OCI-LY1 (cell line): Measurements from ENCODE around the gene LRRC14B.

Source experiments
- H2AFZ ChIP-seq: fragments of 200-600 bp; sonication (generic), shearing (Covaris generic); 2 replicates; pipeline ENCODE4 v1.6.0; 2014; ENCODE audit warnings: antibody characterized with exemption, mild to moderate bottlenecking, low read length
- H3F3A ChIP-seq: fragments of 200-600 bp; sonication (generic), shearing (Covaris generic); 2 replicates; pipeline ENCODE4 v1.6.0; 2014; ENCODE audit warnings: mild to moderate bottlenecking, antibody characterized with exemption, low read length, moderate library complexity; ENCODE audit not compliant: insufficient read depth
- H3K27ac ChIP-seq: fragments of 200-600 bp; sonication (generic); 2 replicates; pipeline ENCODE4 v1.5.1; 2014; ENCODE audit warnings: low read length, mixed run types, mild to moderate bottlenecking, low read depth; ENCODE audit not compliant: poor library complexity, severe bottlenecking
- H3K27me3 ChIP-seq: fragments of 200-600 bp; sonication (generic); 2 replicates; pipeline ENCODE4 v1.6.0; 2014; ENCODE audit warnings: antibody characterized with exemption, mild to moderate bottlenecking, low read length, moderate library complexity; ENCODE audit not compliant: insufficient read depth
- H3K36me3 ChIP-seq: fragments of 200-600 bp; sonication (generic); 2 replicates; pipeline ENCODE4 v1.6.1; 2014; ENCODE audit warnings: mild to moderate bottlenecking, antibody characterized with exemption, low read length, moderate library complexity, mixed read lengths; ENCODE audit not compliant: insufficient read depth
- H3K4me1 ChIP-seq: fragments of 200-600 bp; sonication (generic); 2 replicates; pipeline ENCODE4 v1.5.1; 2014; ENCODE audit warnings: mild to moderate bottlenecking, low read length, moderate library complexity; ENCODE audit not compliant: insufficient read depth, severe bottlenecking
- H3K4me2 ChIP-seq: fragments of 200-600 bp; sonication (generic), shearing (Covaris generic); 2 replicates; pipeline ENCODE4 v1.6.1; 2014; ENCODE audit warnings: low read length
- H3K4me3 ChIP-seq: fragments of 200-600 bp; sonication (generic); 2 replicates; pipeline ENCODE4 v1.5.1; 2014; ENCODE audit warnings: low read length, low read depth, mild to moderate bottlenecking, mixed read lengths; ENCODE audit not compliant: poor library complexity, severe bottlenecking
- H3K79me2 ChIP-seq: fragments of 200-600 bp; shearing (Covaris generic); 2 replicates; pipeline ENCODE4 v1.6.1; 2016; ENCODE audit warnings: mixed run types, low read length, mixed read lengths; ENCODE audit not compliant: insufficient read depth
- H3K9ac ChIP-seq: fragments of 200-600 bp; sonication (generic), shearing (Covaris generic); 2 replicates; pipeline ENCODE4 v1.6.1; 2014; ENCODE audit warnings: mild to moderate bottlenecking, low read length, mixed read lengths
- H3K9me2 ChIP-seq: fragments of 200-600 bp; sonication (generic), shearing (Covaris generic); 2 replicates; pipeline ENCODE4 v1.6.1; 2014; ENCODE audit warnings: low read depth, mild to moderate bottlenecking, low read length, mixed read lengths
- H3K9me3 ChIP-seq: fragments of 200-600 bp; shearing (Covaris generic); 2 replicates; pipeline ENCODE4 v1.6.1; 2014; ENCODE audit warnings: low read length, mixed read lengths
- H4K20me1 ChIP-seq: fragments of 200-600 bp; sonication (generic), shearing (Covaris generic); 2 replicates; pipeline ENCODE4 v1.6.0; 2016; ENCODE audit warnings: mild to moderate bottlenecking, low read length; ENCODE audit not compliant: insufficient read depth
- CTCF ChIP-seq: fragments of 200-600 bp; sonication (generic), shearing (Covaris generic); IDR thresholded peaks from 2 replicates; pipeline ENCODE4 v1.5.1; 2017; ENCODE audit warnings: mild to moderate bottlenecking, antibody characterized with exemption, low read length, moderate library complexity, mixed read lengths
- EZH2 ChIP-seq: fragments of 200-600 bp; sonication (generic), shearing (Covaris generic); IDR thresholded peaks from 2 replicates; pipeline ENCODE4 v1.8.0; 2017; ENCODE audit warnings: borderline replicate concordance, mixed run types, mild to moderate bottlenecking, antibody characterized with exemption, low read length, moderate library complexity, mixed read lengths

The LRRC14B gene

GRCh38 chr5:204966-205670 is 13.8 kb downstream of the LRRC14B start:
- no peak overlapping the region for H3K4me3 ChIP-seq
- no peaks in the 10 kb centered on the region for H3K9me2 ChIP-seq
- H3K4me1 ChIP-seq, result peaks cover 22% of the 10 kb centered on the region
- TF ChIP-seq CTCF, result no peak
- TF ChIP-seq EZH2, result no peak
- no peak overlapping the region for H2AFZ ChIP-seq
- H3F3A ChIP-seq, result no peaks in the 10 kb centered on the region
- no peak overlapping the region for H3K4me2 ChIP-seq
- no peaks in the 10 kb centered on the region for H4K20me1 ChIP-seq
- no peak overlapping the region for H3K27ac ChIP-seq
- peaks cover 37% of the 10 kb centered on the region for H3K36me3 ChIP-seq
- H3K9ac ChIP-seq, result no peak overlapping the region
- H3K79me2 ChIP-seq, result peaks cover 14% of the 10 kb centered on the region
- H3K9me3 ChIP-seq, result no peaks in the 10 kb centered on the region
- H3K27me3 ChIP-seq, result no peaks in the 10 kb centered on the region

- peaks cover 37% of the 10 kb centered on the region for H3K36me3 ChIP-seq
- no peaks in the 10 kb centered on the region for H3K27me3 ChIP-seq
- no peak overlapping the region for H3K27ac ChIP-seq
- no peaks in the 10 kb centered on the region for H3K9me3 ChIP-seq
- H3K9ac ChIP-seq, result no peak overlapping the region
- no peak overlapping the region for H3K4me3 ChIP-seq
- H2AFZ ChIP-seq, result no peak overlapping the region
- peaks cover 17% of the 10 kb centered on the region for H3K79me2 ChIP-seq
- TF ChIP-seq EZH2 (no peak), CTCF (no peak)
- H3F3A ChIP-seq, result no peaks in the 10 kb centered on the region
- peaks cover 11% of the 10 kb centered on the region for H3K4me1 ChIP-seq
- H3K4me2 ChIP-seq, result no peak overlapping the region
- H3K9me2 ChIP-seq, result no peaks in the 10 kb centered on the region
- H4K20me1 ChIP-seq, result no peaks in the 10 kb centered on the region
These were observed 15.1 kb downstream of the LRRC14B start for GRCh38 chr5:206406-206805.

- Histone ChIP-seq H2AFZ (no peak overlapping the region), H3K4me2 (no peak overlapping the region), H3K4me3 (no peak overlapping the region), H3K27me3 (no peaks in the 10 kb centered on the region), H4K20me1 (no peaks in the 10 kb centered on the region), H3K36me3 (peaks cover 37% of the 10 kb centered on the region), H3K9me3 (no peaks in the 10 kb centered on the region), H3K4me1 (peaks cover 5% of the 10 kb centered on the region), H3K9ac (no peak overlapping the region), H3F3A (no peaks in the 10 kb centered on the region), H3K27ac (no peak overlapping the region), H3K79me2 (peaks cover 17% of the 10 kb centered on the region), H3K9me2 (no peaks in the 10 kb centered on the region)
- TF ChIP-seq EZH2 (no peak), CTCF (no peak)
These were observed 15.7 kb downstream of the LRRC14B start for GRCh38 chr5:206927-207536.
